Neutrophil (primary cell): ENCODE data around the gene TIMM10B.
A peak's percentile ranks its signal among the peaks of the same experiment; 100 is the strongest.

ENCODE experiments used
- H3K27ac ChIP-seq: fragments of 200-600 bp; sonication (generic); 2 replicates; pipeline ENCODE4 v1.5.1; 2016; ENCODE audit warnings: mild to moderate bottlenecking, moderate library complexity
- H3K27me3 ChIP-seq: fragments of 200-600 bp; sonication (generic); 2 replicates; pipeline ENCODE4 v1.6.0; 2016; ENCODE audit warnings: mild to moderate bottlenecking
- H3K36me3 ChIP-seq: fragments of 200-600 bp; sonication (generic); 2 replicates; pipeline ENCODE4 v1.5.1; 2017
- H3K4me1 ChIP-seq, 2 experiments: fragments of 200-600 bp in 1 of 2; sonication (generic) in 1 of 2; 1 replicate in 1 of 2; 2 replicates in 1 of 2; pipeline versions ENCODE4 v1.5.1 to v1.6.1; 2013 to 2016; ENCODE audit warnings: low read depth in 1 of 2, low read length in 1 of 2, mild to moderate bottlenecking in 1 of 2, moderate library complexity in 1 of 2; ENCODE audit not compliant: control insufficient read depth in 1 of 2, insufficient read depth in 1 of 2
- H3K4me3 ChIP-seq, 2 experiments: fragments of 200-600 bp in 1 of 2; sonication (generic) in 1 of 2; 1 replicate in 1 of 2; 2 replicates in 1 of 2; pipeline ENCODE4 v1.5.1; 2013 to 2016; ENCODE audit warnings: low read depth in 1 of 2, low read length in 1 of 2, mild to moderate bottlenecking in 1 of 2, moderate library complexity in 1 of 2
- H3K9me3 ChIP-seq: fragments of 200-600 bp; sonication (generic); 2 replicates; pipeline ENCODE4 v1.5.1; 2016
- TF ChIP-seq, protein P1 (sequence below): fragments of 200-600 bp; sonication (generic); IDR thresholded peaks from 2 replicates; pipeline ENCODE4 v1.5.1; 2016; ENCODE audit warnings: antibody characterized with exemption

TIMM10B gene

DNA sequence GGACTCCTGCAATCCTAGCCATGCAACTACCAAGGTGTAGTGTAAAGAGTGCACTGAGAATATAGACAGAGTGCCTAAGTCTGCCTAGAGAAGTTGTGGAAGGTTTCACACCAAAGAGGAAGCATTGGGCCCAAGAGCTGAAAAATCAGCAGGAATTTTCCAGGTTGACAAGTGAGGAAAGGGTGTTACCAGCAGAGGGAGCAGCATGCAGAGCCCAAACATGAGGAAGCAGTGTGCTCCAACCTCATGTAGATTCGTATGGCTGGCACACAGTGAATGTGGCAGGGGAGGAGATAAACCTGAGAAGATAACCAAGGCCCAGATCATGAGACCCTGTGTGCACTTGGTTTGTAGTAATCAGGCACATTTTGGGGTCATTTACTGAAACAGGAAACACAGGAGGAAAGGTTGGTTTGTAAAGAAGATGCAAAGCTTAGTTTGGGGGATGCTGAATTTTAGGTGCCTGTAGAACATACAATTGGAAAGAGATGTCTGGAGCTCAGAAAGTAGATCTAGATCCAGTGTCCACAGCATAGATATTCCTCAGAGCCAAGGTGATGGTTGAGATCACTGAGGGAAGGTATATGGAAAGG is 42.2 kb upstream of the TIMM10B start:
- TF ChIP-seq, protein P1, sequence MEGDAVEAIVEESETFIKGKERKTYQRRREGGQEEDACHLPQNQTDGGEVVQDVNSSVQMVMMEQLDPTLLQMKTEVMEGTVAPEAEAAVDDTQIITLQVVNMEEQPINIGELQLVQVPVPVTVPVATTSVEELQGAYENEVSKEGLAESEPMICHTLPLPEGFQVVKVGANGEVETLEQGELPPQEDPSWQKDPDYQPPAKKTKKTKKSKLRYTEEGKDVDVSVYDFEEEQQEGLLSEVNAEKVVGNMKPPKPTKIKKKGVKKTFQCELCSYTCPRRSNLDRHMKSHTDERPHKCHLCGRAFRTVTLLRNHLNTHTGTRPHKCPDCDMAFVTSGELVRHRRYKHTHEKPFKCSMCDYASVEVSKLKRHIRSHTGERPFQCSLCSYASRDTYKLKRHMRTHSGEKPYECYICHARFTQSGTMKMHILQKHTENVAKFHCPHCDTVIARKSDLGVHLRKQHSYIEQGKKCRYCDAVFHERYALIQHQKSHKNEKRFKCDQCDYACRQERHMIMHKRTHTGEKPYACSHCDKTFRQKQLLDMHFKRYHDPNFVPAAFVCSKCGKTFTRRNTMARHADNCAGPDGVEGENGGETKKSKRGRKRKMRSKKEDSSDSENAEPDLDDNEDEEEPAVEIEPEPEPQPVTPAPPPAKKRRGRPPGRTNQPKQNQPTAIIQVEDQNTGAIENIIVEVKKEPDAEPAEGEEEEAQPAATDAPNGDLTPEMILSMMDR, result no peak
- peak overlapping the region; percentile 21 for H3K27ac ChIP-seq
- no peaks in the 10 kb centered on the region for H3K36me3 ChIP-seq
- H3K9me3 ChIP-seq, result no peaks in the 10 kb centered on the region
- no peak overlapping the region for H3K4me3 ChIP-seq
- H3K27me3 ChIP-seq, result no peaks in the 10 kb centered on the region
- peaks cover 4 to 14% of the 10 kb centered on the region in 2 experiments for H3K4me1 ChIP-seq

DNA sequence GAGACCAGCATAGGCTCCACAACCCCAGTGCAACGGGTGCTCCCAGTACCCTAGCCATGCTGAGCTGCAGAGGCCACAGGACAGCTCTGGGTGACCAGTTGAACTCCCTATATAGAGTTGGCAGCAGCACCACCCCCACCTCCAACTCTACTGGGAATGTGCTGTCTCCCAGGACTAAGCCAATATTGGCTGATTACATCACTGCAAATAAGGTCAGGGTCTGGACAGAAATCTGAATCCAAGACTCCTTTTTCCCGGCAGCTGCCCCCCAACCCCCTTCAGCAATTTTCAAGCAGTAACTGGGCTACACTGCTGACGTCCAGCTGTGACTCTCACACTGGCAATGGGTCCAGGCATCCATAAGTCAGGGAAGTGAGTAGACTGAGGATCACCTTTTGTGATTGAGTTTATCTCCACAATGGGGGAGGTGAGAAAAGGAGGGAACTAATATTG is 40.4 kb upstream of the TIMM10B start, which contains the start of gene HPX:
HPX (minus strand) TSS at position 82 of the 453 bp plus-strand sequence; CDS start at position 58, 24 bp downstream.
- no peak within 1 kb of the TSS for H3K4me3 ChIP-seq
- peaks cover 4 to 14% of the 10 kb centered on the region in 2 experiments for H3K4me1 ChIP-seq
- H3K36me3 ChIP-seq, result no peaks in the 10 kb centered on the region
- no peaks in the 10 kb centered on the region for H3K9me3 ChIP-seq
- peaks cover 4% of the 10 kb centered on the region for H3K27me3 ChIP-seq
- H3K27ac ChIP-seq, result no peak within 1 kb of the TSS
- TF ChIP-seq, protein P1, result no peak

DNA sequence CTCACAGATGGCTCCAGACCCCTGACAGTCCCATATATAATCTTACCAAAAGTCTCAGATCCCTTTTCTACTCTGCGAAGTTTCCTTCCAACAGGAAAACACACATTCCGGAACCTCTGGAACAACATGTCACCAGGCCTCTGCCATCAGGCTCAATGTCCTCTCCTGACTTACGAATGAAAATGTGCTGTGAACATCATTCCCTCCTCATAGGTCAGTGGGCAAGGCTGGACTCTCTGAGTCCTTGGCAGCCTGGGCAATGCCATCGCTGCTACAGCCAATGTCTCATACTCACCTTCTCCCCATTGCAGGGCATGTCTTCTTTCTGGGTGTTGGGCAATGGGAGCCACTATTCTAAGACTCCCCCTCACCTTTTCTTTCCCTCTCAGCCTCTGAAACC is 38.9 kb upstream of the TIMM10B start:
- Histone ChIP-seq H3K27ac (no peak overlapping the region), H3K4me3 (no peak overlapping the region), H3K27me3 (peaks cover 4% of the 10 kb centered on the region), H3K36me3 (no peaks in the 10 kb centered on the region), H3K9me3 (no peaks in the 10 kb centered on the region), H3K4me1 (peaks cover 4 to 14% of the 10 kb centered on the region in 2 experiments)
- TF ChIP-seq, protein P1, result no peak

DNA sequence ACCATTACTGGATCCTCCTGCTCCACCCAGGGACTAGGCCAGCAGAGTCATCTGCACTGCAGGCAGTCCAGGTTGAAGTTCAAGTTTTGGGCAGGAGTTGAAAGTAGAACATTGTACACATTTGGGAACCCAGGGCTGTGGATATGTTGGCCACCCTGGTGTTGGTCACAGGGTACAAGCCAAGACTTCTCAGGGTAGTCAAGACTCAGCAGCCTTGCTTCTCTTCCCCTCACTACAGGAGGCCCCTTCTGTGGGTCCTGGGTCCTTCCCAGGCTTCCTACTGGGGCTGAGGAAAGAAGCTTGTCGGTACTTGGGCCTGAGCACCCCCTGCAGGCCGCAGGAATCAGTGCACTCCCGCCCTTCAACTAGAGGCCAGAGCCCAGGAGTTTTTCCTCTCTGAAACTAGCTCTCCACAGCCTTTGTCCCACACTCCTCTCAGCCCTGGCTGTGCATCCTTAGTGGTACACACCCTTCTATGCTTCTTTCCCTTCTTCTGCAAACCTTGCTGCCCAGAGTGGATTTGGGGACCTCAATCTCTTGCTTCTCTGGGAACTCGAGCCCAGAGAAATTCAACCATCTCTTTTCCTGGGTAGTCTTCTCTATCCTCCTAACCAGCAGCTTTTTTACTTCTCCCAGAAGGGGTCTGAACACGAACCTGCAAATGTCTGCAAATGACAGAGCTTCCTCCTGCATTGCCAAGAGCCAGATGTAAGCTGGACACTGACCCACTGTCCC is 37.9 kb upstream of the TIMM10B start:
- no peak overlapping the region for H3K4me3 ChIP-seq
- H3K9me3 ChIP-seq, result no peaks in the 10 kb centered on the region
- H3K27ac ChIP-seq, result no peak overlapping the region
- TF ChIP-seq, protein P1, result peak; percentile 66
- H3K4me1 ChIP-seq, result peaks cover 0 to 6% of the 10 kb centered on the region in 2 experiments
- H3K27me3 ChIP-seq, result peaks cover 4% of the 10 kb centered on the region
- H3K36me3 ChIP-seq, result no peaks in the 10 kb centered on the region

DNA sequence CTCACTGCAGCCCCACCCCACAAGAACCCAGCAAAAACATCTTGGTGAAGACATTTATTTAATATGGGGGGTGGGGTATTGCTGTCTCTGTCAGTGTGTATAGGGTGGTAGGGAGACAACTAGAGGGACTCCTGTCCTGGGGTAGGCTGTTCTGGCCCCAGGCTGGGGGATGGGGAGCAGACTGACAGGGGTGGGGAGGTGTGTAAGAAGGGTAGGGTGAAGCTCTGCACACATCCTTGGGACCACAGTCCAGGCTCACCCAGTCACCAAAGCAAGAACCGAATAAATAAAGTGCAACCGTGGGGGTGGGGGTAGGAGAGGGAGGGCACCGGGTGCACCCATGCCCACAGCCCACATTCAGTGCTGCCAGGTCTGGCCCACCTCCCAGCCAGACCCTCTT is 32.7 kb upstream of the TIMM10B start:
- H3K36me3 ChIP-seq, result no peaks in the 10 kb centered on the region
- no peaks in the 10 kb centered on the region for H3K9me3 ChIP-seq

More for the DNA sequence above, 32.7 kb upstream of the TIMM10B start:
- Histone ChIP-seq H3K27me3 (peaks cover 4% of the 10 kb centered on the region), H3K4me3 (no peak overlapping the region), H3K4me1 (no peaks in the 10 kb centered on the region), H3K27ac (no peak overlapping the region)
- TF ChIP-seq, protein P1, result no peak
